K562 (cell line): Measurements from ENCODE around the gene HYAL3. TPM values are rescaled to one million over a fixed set of nuclear protein-coding genes. Genes with fewer than 3 reads are reported as not detected.

Experiments
- ARID2 ChIP-seq: fragments of 450-650 bp; IDR thresholded peaks from 2 replicates; pipeline ENCODE4 v1.6.1; 2017; ENCODE audit warnings: antibody characterized with exemption, mild to moderate bottlenecking
- CBX8 ChIP-seq: fragments of 200-600 bp; sonication (generic); IDR thresholded peaks from 2 replicates; pipeline ENCODE4 v1.6.1; 2012; ENCODE audit warnings: borderline replicate concordance, mixed run types, low read depth, mild to moderate bottlenecking, moderate library complexity, mixed read lengths, low read length, control low read depth, inconsistent platforms; ENCODE audit not compliant: poor library complexity, severe bottlenecking; ENCODE audit errors: extremely low read depth
- ETV1 ChIP-seq: fragments of 450-650 bp; conservative IDR thresholded peaks from 2 replicates; pipeline ENCODE4 v1.6.1; 2016; ENCODE audit warnings: missing genetic modification characterization, control low read depth, low read depth, missing compliant biosample characterization
- KDM4B ChIP-seq, 2 experiments: fragments of 450-650 bp in 1 of 2; sonication (generic) in 1 of 2; IDR thresholded peaks; 2 replicates each; pipeline ENCODE4 v1.6.1; 2016 to 2017; ENCODE audit warnings: borderline replicate concordance in 2 of 2, antibody characterized with exemption in 1 of 2, low read depth in 1 of 2, mild to moderate bottlenecking in 1 of 2
- MAZ ChIP-seq, 2 experiments: fragments of 450-650 bp in 1 of 2; sonication (generic) in 1 of 2; formaldehyde crosslinking; IDR thresholded peaks in 1 of 2; conservative IDR thresholded peaks in 1 of 2; 2 replicates each; pipeline versions ENCODE4 v1.4.0 to v1.5.0; 2020; ENCODE audit warnings: mild to moderate bottlenecking in 1 of 2, missing genetic modification reagents in 1 of 2
- MBD2 ChIP-seq: sonication (generic); IDR thresholded peaks from 2 replicates; pipeline ENCODE4 v1.6.1; 2016; ENCODE audit warnings: low read depth, borderline replicate concordance
- RAD21 ChIP-seq, 2 experiments: fragments of 250-450 bp in 1 of 2; fragments of 450-650 bp in 1 of 2; sonication (Bioruptor Pico) in 1 of 2; formaldehyde crosslinking in 1 of 2; IDR thresholded peaks in 1 of 2; conservative IDR thresholded peaks in 1 of 2; 2 replicates each; pipeline versions ENCODE4 v1.4.0 to v1.8.0; 2020 to 2022; ENCODE audit warnings: mild to moderate bottlenecking in 2 of 2, moderate library complexity in 1 of 2
- SMC3 ChIP-seq: conservative IDR thresholded peaks from 2 replicates; pipeline ENCODE4 v1.6.1; 2011; ENCODE audit warnings: low read depth, low read length, improper control_type of control experiment; ENCODE audit not compliant: insufficient read depth
- SREBF1 ChIP-seq: fragments of 150-350 bp; IDR thresholded peaks from 2 replicates; pipeline ENCODE4 v1.6.1; 2014; ENCODE audit warnings: antibody characterized with exemption, low read depth, low read length, borderline replicate concordance
- THRB ChIP-seq: fragments of 450-650 bp; formaldehyde crosslinking; conservative IDR thresholded peaks from 2 replicates; pipeline ENCODE4 v1.4.0; 2022; ENCODE audit warnings: mild to moderate bottlenecking, missing genetic modification characterization
- ZBTB5 ChIP-seq: fragments of 450-650 bp; IDR thresholded peaks from 2 replicates; pipeline ENCODE4 v1.6.1; 2017; ENCODE audit warnings: antibody characterized with exemption
- ZNF174 ChIP-seq: fragments of 250-450 bp; sonication (Bioruptor Pico); IDR thresholded peaks from 2 replicates; pipeline ENCODE4 v1.4.0; 2020; ENCODE audit warnings: mild to moderate bottlenecking
- ZNF740 ChIP-seq, 3 experiments: fragments of 200-800 bp in 1 of 3; sonication (Bioruptor generic) in 1 of 3; sonication (generic) in 1 of 3; formaldehyde crosslinking in 1 of 3; IDR thresholded peaks; 2 replicates each; pipeline versions ENCODE4 v1.6.1 to v1.8.0; 2016 to 2022; ENCODE audit warnings: mild to moderate bottlenecking in 2 of 3, missing compliant biosample characterization in 2 of 3, missing genetic modification characterization in 2 of 3, missing genetic modification reagents in 1 of 3
- polyA plus RNA-seq, 8 experiments: library from polyadenylated mRNA; depleted of rRNA in 4 of 8; stranded (reverse) in 5 of 8; unstranded in 3 of 8; fragments of >200 nt; fragmentation: Nextera tagmentation in 2 of 8; fragmentation: Illumina TruSeq in 1 of 8; extraction: Ambion mirVana in 2 of 8; extraction: Trizol in 1 of 8; gene quantifications; 2 replicates each; pipeline versions ENCODE4 v1.2.1 to v1.2.3, GENCODE V29; 2011 to 2014; ENCODE audit warnings: inconsistent platforms in 1 of 8, missing spikeins in 1 of 8
- total RNA-seq, 7 experiments: library from RNA; depleted of rRNA in 6 of 7; stranded (reverse); fragments of >200 nt in 6 of 7; fragmentation: Illumina TruSeq in 2 of 7; extraction: Trizol in 2 of 7; gene quantifications; 2 replicates each; pipeline versions ENCODE4 v1.2.1 to v1.2.3, GENCODE V29; 2011 to 2021; ENCODE audit warnings: low replicate concordance in 1 of 7
- TF ChIP-seq, protein P1 (sequence below): sonication (generic); formaldehyde crosslinking; IDR thresholded peaks from 2 replicates; pipeline ENCODE4 v1.8.0; 2022; ENCODE audit warnings: missing genetic modification reagents, mild to moderate bottlenecking, moderate library complexity, borderline replicate concordance
- TF ChIP-seq, protein P2 (sequence below): sonication (generic); IDR thresholded peaks from 2 replicates; pipeline ENCODE4 v1.6.1; 2016
- TF ChIP-seq, protein P3 (sequence below): sonication (generic); formaldehyde crosslinking; IDR thresholded peaks from 2 replicates; pipeline ENCODE4 v1.8.1; 2023; ENCODE audit warnings: mild to moderate bottlenecking, missing genetic modification reagents

The HYAL3 gene
- total and polyA plus RNA-seq, 9 of the 15 experiments (the other 6 are each of a cell fraction or from before 2014, with no cell fraction given) = 0.38 to 9.1 (median 6.8) TPM

DNA sequence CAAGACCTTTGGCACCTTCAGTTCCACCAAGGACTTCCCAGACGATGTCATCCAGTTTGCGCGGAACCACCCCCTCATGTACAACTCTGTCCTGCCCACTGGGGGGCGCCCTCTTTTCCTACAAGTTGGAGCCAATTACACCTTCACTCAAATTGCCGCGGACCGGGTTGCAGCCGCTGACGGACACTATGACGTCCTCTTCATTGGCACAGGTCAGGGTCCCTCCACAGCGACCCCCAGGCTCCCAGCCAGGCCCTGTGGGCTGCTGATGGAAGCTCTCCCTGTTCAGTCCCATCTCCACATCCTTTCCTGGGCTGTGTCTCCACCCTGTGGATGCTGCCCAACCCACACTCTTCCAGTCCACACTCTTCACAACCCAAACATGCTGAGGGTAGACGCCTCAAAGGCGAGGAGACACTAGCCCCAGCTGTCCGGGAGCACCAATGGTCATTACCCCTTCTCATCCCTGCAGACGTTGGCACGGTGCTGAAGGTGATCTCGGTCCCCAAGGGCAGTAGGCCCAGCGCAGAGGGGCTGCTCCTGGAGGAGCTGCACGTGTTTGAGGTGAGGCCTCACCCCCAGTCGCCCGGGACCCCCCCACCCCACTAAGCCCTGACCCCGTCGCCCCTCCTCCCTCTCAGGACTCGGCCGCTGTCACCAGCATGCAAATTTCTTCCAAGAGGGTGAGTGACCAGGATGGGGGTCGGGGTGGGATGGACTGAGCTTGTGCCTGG, 24.7 kb downstream of the HYAL3 start (continued):
- no peak for TF ChIP-seq ZBTB5
- TF ChIP-seq, protein P1, sequence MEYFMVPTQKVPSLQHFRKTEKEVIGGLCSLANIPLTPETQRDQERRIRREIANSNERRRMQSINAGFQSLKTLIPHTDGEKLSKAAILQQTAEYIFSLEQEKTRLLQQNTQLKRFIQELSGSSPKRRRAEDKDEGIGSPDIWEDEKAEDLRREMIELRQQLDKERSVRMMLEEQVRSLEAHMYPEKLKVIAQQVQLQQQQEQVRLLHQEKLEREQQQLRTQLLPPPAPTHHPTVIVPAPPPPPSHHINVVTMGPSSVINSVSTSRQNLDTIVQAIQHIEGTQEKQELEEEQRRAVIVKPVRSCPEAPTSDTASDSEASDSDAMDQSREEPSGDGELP = peak; percentile 42; the same call in 1 of the 2 replicates
- peak; percentile 56; the same call in 1 of the 2 replicates for TF ChIP-seq ZNF740 (CRISPR knock-in tag; IDR thresholded peaks at IDR 0.05)
- no peak for TF ChIP-seq ZNF740 (tag; IDR thresholded peaks at IDR 0.05)
- TF ChIP-seq KDM4B (IDR thresholded peaks at IDR 0.05; ENCODE audit: borderline replicate concordance in 2 of 2, low read depth in 1 of 2) = no peak
- TF ChIP-seq, protein P2, sequence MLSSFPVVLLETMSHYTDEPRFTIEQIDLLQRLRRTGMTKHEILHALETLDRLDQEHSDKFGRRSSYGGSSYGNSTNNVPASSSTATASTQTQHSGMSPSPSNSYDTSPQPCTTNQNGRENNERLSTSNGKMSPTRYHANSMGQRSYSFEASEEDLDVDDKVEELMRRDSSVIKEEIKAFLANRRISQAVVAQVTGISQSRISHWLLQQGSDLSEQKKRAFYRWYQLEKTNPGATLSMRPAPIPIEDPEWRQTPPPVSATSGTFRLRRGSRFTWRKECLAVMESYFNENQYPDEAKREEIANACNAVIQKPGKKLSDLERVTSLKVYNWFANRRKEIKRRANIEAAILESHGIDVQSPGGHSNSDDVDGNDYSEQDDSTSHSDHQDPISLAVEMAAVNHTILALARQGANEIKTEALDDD = no peak
- no peak for TF ChIP-seq ETV1 (tag)
- TF ChIP-seq, protein P3, sequence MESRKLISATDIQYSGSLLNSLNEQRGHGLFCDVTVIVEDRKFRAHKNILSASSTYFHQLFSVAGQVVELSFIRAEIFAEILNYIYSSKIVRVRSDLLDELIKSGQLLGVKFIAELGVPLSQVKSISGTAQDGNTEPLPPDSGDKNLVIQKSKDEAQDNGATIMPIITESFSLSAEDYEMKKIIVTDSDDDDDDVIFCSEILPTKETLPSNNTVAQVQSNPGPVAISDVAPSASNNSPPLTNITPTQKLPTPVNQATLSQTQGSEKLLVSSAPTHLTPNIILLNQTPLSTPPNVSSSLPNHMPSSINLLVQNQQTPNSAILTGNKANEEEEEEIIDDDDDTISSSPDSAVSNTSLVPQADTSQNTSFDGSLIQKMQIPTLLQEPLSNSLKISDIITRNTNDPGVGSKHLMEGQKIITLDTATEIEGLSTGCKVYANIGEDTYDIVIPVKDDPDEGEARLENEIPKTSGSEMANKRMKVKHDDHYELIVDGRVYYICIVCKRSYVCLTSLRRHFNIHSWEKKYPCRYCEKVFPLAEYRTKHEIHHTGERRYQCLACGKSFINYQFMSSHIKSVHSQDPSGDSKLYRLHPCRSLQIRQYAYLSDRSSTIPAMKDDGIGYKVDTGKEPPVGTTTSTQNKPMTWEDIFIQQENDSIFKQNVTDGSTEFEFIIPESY (CRISPR knock-in tag) = no peak
- TF ChIP-seq MAZ (CRISPR knock-in tag; conservative IDR thresholded peaks at IDR 0.05 in 1 of 2, IDR thresholded peaks at IDR 0.05 in 1 of 2) = peak in 1 of 2 experiments; percentile 68; a peak in 1 of 4 replicates
- TF ChIP-seq RAD21 (CRISPR knock-in tag; conservative IDR thresholded peaks at IDR 0.05 in 1 of 2, IDR thresholded peaks at IDR 0.05 in 1 of 2) = peak; percentile 41 to 72; a peak in 3 of 4 replicates
- TF ChIP-seq CBX8 = no peak
- TF ChIP-seq SMC3 = peak; percentile 52
- no peak for TF ChIP-seq ZNF174 (CRISPR knock-in tag)
- no peak for TF ChIP-seq SREBF1
- TF ChIP-seq ARID2 = 0 out of 2 replicates have a peak, but pooled peaks have one; percentile 39
- no peak for TF ChIP-seq MBD2
- no peak for TF ChIP-seq THRB (CRISPR knock-in tag)
